ENCODE measurements around the gene TUBB. TPM values are rescaled to one million over a fixed set of nuclear protein-coding genes. Genes with fewer than 3 reads are reported as not detected.

Gene TUBB
- total RNA-seq, 1 experiment from 2014 or later: 1,719 TPM

DNA sequence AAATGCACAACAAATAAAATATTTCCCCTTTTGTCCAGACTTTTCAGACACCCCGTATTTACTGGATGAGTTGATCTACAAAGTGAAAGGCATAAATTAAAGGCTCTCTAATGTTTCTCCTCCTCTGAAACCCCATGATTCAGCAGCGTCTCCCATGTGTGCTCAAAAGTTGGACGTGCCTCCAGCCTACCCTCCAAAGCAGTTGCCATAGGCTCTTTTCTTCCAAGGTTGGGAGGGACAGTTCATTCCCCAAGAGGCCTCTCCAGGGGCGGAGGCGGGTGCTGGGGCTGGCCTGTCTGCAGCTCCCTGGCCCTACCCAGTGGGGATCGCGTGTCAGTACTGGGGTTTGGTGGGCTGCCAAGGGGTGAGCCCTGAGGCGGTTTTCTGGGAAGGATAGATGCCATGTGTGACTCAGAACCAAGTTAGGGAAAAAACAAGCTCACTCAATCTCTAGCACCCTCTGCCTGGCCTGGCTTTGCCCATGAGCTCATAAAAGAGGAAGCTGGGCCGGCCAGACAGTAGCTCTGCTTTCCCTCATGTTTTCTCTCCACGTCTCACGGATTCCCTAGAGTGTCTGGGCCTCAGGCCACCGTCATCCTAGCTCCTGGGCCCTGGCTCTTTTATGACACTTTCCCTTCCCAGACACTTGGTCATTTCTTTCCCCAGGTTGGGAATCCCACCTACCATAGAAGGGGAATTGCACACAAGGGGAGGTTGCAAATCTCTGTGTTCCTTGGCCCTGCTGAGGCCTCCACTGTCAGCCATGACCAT lies 32.2 kb downstream of the TUBB start:
- Mint-ChIP-seq H3K27me3 (ENCODE audit: low read depth) (peaks cover 3% of the 10 kb centered on the region; the same call in 1 of the 2 replicates), H3K4me3 (no peak overlapping the region), H3K9me3 (no peaks in the 10 kb centered on the region), H3K36me3 (ENCODE audit: insufficient read depth in 1 of 3, low read depth in 3 of 3) (no peaks in the 10 kb centered on the region), H3K27ac (peak overlapping the region in 2 of 3 experiments; percentile 43 to 61; a peak in 6 of 7 replicates), H3K4me1 (peaks cover 11 to 22% of the 10 kb centered on the region in 2 experiments)
- Histone ChIP-seq H3K23me2 (ENCODE audit: insufficient read length, low read depth, low read length, poor library complexity, severe bottlenecking) (no peaks in the 10 kb centered on the region), H2AK5ac (ENCODE audit: insufficient read length, low read length) (no peak overlapping the region), H3K56ac (ENCODE audit: insufficient read length, low read depth, low read length) (no peak overlapping the region), H2BK15ac (ENCODE audit: low read depth, low read length) (no peak overlapping the region), H2BK120ac (ENCODE audit: low read depth, low read length, poor library complexity, severe bottlenecking) (no peak overlapping the region), H3K27ac (ENCODE audit: insufficient read length, low read depth, low read length) (no peak overlapping the region), H3K79me1 (ENCODE audit: insufficient read depth, low read depth, low read length, poor library complexity, severe bottlenecking) (no peaks in the 10 kb centered on the region), H3K18ac (ENCODE audit: insufficient read length, low read depth, low read length) (no peak overlapping the region), H3T11ph (ENCODE audit: low read length) (no peak overlapping the region), H2BK5ac (ENCODE audit: insufficient read length, low read length) (no peak overlapping the region), H3K27me3 (ENCODE audit: insufficient read depth, low read length) (no peaks in the 10 kb centered on the region), H3K9ac (ENCODE audit: extremely low read depth, insufficient read length, low read length) (no peak overlapping the region), H2AFZ (ENCODE audit: low read length) (no peak overlapping the region), H3K79me2 (ENCODE audit: insufficient read depth, low read length) (no peaks in the 10 kb centered on the region), H4K8ac (replicated peaks; ENCODE audit: insufficient read length, low read depth, low read length) (no peak overlapping the region), H2BK20ac (ENCODE audit: low read depth, low read length, poor library complexity, severe bottlenecking) (no peak overlapping the region), H3K4me2 (ENCODE audit: insufficient read depth, insufficient read length, low read length) (no peak overlapping the region), H4K20me1 (ENCODE audit: control insufficient read depth, insufficient read depth, insufficient read length) (no peaks in the 10 kb centered on the region), H3K9me3 (ENCODE audit: control insufficient read depth, low read depth, low read length) (no peaks in the 10 kb centered on the region), H3K23ac (ENCODE audit: insufficient read length, low read depth, low read length) (no peak overlapping the region), H4K5ac (ENCODE audit: insufficient read length, low read depth, low read length) (no peak overlapping the region), H3K4me1 (ENCODE audit: insufficient read depth, low read length) (no peaks in the 10 kb centered on the region), H4K91ac (ENCODE audit: insufficient read length, low read depth, low read length) (no peak overlapping the region), H3K4ac (ENCODE audit: low read depth, low read length) (no peak overlapping the region), H2BK12ac (ENCODE audit: insufficient read length, low read depth, low read length) (no peak overlapping the region), H3K14ac (ENCODE audit: insufficient read depth, low read length) (no peak overlapping the region)
- WGBS (ENCODE audit: extremely low coverage, insufficient read length, low lambda C conversion rate): no CpG with 5 or more reads among the region's 12 CpGs
- no peak for DNase-seq
- TF ChIP-seq, protein P1, sequence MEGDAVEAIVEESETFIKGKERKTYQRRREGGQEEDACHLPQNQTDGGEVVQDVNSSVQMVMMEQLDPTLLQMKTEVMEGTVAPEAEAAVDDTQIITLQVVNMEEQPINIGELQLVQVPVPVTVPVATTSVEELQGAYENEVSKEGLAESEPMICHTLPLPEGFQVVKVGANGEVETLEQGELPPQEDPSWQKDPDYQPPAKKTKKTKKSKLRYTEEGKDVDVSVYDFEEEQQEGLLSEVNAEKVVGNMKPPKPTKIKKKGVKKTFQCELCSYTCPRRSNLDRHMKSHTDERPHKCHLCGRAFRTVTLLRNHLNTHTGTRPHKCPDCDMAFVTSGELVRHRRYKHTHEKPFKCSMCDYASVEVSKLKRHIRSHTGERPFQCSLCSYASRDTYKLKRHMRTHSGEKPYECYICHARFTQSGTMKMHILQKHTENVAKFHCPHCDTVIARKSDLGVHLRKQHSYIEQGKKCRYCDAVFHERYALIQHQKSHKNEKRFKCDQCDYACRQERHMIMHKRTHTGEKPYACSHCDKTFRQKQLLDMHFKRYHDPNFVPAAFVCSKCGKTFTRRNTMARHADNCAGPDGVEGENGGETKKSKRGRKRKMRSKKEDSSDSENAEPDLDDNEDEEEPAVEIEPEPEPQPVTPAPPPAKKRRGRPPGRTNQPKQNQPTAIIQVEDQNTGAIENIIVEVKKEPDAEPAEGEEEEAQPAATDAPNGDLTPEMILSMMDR (conservative IDR thresholded peaks at IDR 0.05): no peak
